Fibroblast of skin of left biceps (primary cell): ENCODE measurements around the gene TMOD3.

Experiments
- DNase-seq, 2 experiments: peaks; one replicate each; pipeline ENCODE4 v3.0.0-alpha.2; 2013; ENCODE audit warnings: low read depth in 2 of 2

The TMOD3 gene

DNA sequence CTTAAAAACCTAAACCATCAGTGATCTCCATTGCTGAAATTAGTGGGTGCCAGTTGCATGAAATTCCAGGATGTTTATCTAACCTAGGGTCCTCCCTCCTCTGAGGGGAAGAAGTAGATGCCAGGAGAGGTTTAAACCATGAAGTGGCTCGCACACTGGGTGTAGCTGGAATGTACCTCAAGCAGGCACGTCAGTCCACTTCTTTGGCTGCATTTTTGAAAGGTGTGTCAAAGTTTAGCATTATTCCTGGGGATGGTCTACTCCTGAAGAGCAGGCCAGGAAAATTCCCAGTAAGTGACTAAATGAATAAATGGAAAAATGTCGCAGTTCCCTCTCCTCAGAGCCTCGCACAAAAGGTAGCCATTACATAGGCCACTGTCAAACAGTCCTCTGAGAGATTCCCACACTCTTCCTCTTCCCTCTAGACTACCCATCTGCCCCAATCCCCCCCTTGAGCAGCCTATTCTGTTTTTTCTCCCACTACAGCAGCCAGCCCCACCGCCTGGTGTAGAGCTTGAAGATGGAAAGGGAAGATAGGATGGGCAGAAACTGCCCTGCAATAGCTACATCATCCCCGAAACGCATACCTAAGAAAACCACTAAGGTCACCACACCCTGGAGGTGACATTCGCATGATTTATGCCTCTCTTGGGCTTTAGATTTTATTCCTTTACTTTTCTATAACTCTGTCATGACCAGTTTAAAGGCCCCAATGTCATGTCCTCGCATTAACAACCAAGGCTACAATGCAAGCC, 655 bp upstream of the TMOD3 start:
- DNase-seq = no peak

DNA sequence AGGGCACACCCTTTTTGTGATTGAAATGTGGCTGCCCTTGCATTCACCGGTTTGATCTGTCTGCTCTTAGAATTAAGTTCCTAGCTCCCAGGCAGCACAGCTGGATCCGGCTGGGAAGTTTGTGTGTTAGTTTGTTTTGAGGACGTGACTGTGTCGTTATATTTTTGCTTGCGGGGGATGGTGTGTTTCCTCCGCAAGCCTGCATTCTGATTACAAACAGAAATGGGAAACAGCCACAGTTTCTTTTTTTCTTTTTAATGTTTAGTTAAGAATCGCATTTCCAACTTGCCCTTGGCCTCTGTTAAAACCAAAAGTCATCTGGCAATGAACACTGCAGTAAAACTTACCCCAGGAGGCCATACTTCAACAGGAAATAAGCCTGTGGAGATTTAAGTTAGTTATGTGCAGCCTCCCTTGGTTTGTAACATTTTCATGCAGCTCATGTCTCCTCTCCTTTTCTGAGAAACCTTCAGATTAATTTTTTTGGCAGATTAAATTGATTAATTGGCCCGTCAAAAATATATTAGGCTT, 888 bp downstream of the TMOD3 start:
- no peak for DNase-seq

DNA sequence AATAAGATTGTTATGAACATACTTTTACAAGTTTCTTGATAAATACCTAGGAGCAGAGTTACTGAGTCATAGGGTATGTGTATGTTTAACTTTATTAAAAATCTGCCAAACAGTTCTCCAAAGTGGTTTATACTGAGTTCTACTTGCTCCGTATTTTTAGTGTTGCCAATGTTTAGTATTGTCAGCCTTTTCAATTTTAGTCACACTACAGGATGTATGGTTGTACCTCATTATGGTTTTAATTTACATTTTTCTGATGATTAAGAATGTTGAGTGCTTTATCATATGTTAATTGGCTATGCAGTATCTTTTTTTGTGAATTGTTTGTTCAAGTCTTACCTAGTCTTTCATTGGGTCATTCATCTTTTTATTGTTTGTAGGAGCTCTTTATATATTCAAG, 4.3 kb downstream of the TMOD3 start:
- DNase-seq = no peak

DNA sequence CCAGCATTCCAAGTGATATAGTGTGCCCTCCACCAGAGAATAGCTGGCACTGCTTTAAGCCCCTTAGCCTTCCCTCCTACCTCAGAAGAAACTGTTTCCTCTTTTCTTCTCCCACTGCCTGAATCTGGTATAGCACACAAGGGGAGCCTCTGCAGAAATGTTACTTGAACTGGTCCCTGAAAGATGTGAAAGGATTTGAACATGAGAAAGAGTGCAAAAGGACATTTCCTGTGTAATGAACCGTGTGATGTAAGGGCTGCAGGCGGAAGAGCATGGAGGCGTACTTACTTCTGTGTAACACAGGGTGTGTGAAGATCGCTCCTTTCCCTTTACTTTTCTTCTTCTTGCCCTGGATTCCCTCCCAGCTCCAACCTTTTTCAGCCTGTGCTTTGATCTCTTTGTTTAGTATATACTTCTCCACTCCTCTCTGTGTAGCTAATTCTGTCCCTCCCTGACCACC, 8.4 kb downstream of the TMOD3 start:
- no peak for DNase-seq

DNA sequence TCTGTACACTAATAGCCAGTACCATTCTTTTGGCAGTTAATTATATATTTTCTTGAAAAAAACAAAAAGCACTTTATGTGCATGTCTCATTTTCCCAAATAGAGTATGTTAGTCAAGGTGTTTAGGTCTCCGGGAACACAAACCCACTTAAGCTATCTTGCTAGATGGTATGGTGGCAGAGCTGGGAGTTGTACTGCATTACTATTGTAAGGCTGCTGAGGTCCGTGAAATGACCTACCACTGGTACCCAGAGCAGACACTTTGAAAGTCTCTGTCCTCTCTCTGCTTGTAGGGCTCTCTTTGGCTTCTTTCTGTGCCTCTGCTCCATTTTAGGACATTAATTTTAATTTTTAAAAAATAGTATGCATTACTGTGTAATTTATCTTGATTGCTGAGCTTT, 8.8 kb downstream of the TMOD3 start:
- no peak for DNase-seq

DNA sequence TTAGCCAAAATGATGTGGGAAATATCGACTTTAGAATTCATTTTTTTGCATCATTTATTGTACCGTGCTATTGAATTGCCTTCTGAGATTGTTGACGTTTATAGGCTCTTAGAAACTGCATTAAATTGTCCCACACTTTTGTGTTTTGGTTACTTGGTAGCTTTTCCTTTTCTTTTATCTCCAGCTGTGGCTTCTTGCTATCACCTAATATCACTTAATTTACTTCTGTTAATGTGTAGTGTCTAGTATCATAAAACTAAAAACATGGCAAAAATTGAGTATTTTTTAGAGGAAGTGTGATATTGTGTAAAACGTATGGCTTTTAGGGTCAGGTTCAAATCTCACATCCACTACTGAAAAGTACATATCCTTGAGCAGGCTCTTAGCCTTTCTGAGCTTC, 11.2 kb downstream of the TMOD3 start:
- no peak for DNase-seq

DNA sequence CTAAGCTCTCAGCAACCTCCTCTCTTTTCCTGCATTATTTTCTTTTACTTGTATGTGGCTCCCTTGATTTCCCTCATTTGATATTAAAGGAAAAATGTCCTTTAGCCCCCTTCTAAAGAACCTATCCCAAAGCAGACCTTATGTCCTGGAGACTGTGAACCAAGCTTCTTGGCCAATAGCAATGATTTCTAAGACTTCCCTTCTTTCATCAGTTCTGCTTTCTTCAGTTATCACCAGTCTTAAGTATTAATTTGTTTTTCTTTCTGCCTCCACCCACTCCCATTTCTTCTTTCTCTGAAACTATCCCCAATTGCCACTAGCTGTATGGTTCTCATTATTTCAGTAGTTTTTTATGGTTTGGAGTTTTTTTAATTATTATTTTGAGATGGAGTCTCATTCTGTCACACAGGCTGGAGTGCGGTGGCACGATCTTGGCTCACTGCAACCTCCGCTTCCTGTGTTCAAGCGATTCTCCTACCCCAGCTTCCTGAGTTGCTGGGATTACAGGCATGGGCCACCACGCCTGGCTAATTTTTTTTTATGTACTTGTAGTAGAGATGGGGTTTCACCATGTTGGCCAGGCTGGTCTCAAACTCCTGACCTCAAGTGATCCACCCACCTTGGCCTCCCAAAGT, 12.1 kb downstream of the TMOD3 start:
- DNase-seq = no peak

DNA sequence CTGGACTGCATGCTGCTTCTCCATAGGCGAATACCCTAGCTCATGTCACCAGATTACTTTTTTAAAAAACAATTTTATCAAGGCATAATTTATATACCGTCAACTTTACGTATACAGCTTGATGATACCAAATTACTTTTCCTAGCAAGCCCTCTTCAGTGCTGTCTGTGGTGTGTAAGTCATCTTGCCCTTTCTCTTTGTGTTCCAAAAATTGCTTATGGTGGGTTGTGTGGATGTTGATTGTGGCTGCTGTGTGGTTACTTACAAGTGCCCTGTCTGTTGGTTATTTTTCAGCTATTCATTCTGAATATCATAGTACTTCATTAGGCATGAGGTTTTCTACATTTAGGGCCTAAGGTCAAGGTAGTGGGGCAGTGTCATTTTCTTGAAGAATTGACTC, 12.8 kb downstream of the TMOD3 start:
- no peak for DNase-seq

DNA sequence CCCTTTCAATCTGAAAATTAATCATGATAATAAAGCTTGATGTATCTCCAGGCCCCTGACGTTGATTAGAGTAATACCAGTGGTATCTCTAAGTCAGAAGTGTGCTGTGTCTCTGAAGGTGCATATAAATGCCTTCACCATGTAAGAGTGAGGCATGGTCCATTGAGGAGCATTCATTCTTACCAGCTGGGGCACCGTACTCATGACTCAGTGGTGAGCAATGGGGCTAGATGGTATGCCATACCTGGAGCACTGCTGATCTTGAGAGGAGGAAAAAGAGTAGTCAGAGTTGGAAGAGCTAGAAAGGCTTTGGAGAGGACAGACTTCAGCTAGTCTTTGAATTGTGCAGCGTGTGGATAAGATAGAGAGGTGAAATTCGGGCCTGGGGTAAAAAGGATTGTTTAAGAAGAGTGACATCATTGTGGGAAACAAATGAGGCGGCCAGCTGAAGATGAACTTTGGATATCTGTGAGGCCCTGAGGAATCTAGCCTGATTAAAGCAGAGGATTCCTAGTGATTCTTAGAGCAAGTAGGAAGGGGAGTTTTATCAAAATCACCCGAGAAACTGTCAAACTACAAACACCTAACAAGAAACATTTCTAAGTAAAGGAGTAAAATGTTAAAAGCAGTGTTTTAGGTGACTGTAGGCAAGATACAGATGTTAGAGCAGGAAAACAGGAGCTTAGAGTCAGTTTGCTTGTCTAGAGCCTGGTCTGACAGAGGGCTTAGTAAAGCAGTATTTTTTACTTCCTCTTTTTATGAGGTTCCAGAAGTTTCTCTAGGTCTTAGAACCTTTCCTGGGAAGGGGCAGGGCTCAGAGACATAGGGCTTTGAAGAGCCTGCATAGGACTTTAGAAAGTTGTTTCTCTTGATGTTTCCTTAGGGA, 13.6 kb downstream of the TMOD3 start:
- no peak for DNase-seq

DNA sequence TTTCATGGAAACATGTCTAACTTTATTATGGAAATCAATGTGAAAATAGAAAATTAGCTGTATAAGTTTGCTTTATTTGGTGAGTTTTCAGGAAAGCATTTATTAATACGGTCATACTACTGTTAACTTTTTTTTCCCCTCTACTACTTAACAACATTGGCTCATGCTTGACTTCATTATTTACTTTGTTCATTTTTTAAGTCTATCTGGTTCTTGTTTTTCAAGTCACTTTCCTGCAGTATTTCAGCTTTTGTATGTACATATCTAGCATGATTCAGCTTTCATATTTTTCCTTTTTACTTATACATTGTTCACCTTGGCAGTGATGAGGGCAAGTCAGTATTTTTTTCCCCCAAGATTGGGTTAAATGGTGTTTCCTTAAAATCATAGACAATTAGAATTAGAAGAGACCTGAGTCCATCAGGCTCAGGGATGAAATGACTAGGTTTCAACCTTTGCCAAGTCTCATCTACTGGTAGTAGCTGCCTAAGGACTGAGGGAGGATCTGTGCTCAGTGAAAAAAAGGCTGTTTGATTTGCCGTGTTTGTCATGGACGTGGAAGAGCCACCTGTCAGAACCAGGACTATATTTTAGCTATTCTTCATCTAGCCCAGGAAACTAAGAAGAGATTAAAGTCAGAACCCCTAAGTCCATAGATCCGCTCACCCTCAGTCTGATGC, 15.4 kb downstream of the TMOD3 start:
- no peak for DNase-seq

DNA sequence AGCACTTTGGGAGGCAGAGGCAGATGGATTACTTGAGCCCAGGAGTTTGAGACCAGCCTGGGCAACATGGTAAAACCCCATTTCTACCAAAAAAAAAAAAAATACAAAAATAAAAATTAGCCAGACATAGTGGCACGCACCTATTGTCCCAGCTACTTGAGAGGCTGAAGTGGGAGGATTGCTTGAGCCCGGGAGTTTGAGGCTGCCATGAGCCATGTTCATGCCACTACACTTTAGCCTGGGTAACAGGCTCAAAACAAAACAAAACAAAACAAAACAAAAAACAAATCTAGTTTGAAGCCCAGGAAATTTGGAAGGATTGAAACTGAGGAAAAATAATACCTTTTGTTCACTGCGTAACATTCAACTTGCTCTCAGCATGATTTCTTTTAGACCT, 16.6 kb downstream of the TMOD3 start:
- DNase-seq = no peak

DNA sequence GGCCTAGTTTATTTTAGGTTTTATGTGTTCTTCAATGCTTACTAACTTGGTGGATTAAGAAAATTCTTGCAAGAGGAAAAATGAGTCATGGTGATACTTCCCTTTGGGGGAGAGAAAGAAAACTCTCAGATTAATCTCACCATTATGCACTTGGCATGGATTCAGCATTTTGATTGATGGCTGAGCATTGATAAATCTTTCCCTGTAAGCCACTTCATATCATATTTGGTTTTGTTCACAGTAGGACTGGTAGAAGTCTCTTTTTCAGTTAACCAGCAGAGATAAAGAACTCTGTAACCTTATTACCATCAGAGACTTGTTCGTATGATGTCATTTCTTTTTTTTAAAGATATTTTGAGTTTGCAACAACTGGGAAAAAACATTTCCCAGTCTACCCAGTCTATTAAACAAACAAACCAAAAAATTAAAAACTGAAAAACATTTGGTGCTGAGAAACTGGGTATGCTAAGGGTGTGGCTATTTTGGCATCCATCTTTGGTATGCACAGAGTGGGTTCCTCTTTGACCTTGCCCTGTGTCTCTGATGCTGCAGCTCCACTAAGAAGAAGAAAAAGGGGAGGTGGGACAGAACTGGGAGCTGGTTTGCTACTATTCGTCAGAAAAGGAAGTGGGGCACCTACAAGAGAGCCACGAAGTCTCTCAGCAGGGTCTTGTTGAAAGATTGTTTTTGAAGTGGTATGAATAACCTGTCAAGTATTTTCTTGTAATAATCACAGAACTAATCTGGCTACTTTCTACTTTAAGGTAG, 17.2 kb downstream of the TMOD3 start:
- DNase-seq = peak; percentile 19

DNA sequence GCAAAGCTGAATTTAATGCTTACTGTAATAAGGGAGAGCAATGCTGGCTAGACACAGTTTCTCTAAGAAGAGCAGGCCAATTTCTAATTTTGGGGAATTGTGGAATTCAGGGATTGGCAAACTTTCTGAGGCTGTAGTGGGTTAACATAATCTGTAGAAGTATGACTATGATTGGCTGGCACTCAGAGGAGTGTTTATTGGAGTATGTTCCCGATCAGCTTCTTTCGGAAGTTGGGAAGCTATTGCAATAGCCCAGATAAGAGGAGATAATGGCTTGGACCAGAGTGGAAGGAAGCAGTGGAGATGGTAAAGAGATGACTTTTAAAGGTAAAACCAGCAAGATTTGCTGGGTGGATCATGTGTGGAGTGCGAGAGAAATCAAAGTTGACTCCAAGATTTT, 19.4 kb downstream of the TMOD3 start:
- no peak for DNase-seq

DNA sequence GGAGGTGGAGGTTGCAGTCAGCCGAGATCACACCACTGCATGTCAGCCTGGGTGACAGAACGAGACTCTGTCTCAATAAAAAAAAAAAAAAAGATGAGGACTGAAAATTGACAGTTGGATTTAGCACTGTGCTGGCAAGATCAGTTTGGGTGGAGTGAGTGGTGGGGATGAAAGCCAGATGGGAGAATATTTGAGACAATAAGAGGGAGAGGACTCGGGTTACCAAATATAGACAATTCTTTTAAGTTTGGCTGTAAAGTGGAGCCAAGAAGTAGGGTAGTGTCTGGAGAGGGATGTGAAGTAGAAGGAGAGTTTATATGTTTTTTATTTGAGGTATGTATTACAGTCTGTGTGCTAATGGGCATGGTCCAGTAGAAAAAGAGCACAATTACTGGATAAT, 20.4 kb downstream of the TMOD3 start:
- DNase-seq = no peak

DNA sequence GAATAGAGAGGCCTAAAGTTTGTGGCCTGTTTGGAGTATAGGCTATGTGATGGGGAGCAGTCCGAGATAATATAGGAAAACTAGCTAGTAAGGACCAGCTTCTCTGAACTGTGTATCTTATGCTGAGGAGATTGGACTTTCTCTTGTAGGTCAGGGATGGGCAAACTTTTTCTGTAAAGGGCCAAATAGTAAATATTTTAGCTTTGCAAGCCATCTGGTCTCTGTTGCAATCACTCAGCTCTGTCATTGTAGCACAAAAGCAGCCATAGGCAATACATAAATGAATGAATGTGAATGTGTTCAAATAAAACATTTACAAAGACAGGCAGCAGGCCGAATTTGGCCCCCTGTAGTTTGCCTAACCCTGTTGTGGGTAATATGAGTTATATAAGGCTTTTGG, 24.5 kb downstream of the TMOD3 start:
- DNase-seq = no peak

DNA sequence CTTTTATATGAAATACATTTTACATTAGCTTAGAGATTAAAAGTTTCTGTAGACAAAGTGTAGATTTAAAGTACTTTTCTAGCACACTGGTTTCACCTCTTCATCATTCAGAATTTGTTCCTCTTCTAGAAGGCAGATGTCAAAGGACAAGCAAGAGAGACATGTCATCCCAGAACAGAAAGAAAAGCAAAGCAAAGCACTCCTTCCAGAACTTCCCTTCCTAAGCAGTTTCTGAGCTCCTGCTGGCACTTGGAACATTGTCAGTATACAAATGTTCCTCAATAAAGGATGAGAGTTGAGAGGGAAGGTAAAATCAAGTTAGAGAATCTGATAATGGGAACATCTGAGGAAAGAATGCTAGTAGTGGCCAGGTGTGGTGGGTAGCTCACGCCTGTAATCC, 26.2 kb downstream of the TMOD3 start:
- no peak for DNase-seq

DNA sequence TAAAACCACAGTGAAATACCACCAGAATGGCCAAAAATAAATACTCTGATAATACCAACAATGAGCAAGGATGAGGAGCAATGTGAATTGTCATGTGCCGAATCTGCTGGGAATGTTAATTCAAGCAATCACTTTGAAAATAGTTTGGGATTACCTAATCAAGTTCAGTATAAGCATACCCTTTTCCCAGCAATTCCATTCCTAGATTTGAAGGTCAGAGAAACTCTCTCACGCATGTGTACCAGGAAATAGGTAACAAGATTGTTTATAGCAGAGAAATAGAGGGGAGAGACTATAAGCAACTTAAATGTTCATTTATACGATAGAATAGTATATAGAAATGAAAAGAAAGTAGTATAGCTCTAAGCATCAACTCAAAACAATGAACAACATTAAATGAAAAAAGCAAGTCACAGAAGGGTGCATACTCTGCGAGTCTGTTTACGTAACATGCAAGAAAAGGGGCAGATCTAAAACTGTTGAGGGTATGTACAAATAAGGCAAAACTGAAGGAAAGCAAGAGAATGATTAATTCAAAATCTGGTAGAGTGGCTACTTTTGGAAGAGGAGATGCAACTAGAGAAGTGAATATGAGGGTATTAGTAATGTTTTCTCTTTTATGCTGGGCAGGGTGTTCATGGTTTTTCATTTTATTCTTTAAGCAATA, 27.4 kb downstream of the TMOD3 start:
- no peak for DNase-seq

DNA sequence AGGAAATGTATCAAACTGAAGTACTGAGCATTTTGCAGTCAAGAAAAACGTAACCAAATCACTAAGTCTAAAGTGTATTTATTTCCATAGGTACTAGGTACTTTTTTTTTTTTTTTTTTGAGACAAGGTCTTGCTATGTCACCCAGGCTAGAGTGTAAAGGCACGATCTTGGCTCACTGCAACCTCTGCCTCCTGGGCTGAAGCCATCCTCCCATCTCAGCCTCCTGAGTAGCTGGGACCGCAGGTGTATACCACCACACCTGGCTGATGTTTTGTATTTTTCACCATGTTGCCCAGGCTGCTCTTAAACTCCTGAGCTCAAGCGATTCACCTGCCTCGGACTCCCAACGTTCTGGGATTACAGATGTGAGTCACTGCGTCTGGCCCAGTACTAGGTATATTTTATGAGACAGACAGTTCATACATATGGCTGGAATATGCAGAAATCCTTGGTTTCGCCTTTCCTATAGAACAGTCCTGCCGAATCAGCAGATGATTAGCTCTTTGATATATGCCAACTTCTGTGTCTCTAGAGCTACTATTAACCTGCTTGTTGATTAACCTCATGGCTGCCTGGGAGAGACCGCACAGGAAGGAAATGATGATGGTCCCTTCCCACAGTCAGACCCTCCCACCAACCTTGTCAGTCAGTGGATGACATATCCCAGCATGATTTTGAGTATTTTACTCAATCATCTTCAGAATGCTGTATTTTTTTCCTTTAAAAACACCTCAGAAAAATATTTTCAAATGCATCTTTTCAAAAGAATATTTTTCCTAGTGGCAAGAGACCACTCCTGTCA, 32.3 kb downstream of the TMOD3 start:
- DNase-seq = no peak

DNA sequence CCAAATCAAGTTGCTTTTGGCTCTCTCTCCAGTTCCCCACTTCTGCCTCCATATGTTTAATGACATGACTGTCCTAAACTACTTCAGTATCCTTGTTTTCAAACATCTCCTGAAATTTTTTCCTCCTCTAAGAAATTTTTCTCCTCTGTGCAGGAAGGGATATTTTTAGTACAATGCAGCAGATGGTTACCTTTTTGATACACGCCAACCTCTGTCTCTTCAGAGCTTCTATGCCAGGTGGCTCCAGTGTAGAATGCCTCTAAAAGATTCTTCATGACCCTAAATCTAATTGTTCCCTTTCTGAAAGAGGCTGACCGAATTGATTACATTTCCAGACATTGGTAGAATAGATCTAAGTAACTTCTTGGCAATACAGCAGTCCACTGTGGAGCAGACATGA, 33.7 kb downstream of the TMOD3 start:
- no peak for DNase-seq
